ENCODE data around the gene MRPL38. TPM values are rescaled to one million over a fixed set of nuclear protein-coding genes. Genes with fewer than 3 reads are reported as not detected.
"Not testable (repeated sequence)": the region's sequence is repeated elsewhere in the genome, so short reads cannot be mapped to it uniquely, and the experiment has no call there.

MRPL38 gene
- total RNA-seq, 2 experiments from 2014 or later, result 79.9 to 85.0 TPM

DNA sequence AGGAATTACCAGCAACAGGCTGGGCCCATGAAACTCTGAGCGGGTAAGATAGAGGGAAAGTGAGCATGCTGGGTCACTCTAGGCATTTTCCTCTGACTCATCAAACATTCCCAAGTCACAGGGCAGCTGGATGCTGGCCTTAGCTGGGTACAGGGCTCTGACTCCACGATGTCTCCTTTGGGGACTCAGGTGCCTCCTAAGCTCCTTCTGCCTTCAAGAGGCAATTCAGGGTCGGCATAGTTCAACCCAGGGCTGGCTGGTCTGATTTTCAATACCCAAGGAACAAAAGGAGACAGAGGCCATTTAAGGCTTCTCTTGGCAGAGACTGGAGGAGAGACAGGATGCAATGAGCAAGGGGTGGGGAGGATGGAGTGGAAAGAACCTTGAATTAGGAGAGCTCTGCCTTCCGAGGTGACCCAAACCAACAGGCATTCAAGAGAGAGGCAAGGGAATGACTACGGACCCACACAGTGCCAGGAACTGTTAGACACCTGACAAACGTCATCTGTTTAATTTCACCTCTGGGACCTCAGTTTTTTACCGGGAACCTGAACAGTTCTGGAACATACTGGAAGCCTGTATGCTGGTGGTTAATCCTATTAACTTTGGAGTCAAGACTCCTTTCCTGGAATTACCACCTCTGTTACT, 50.5 kb downstream of the MRPL38 start:
- Mint-ChIP-seq H3K27ac (no peak overlapping the region), H3K4me1 (peaks cover 42% of the 10 kb centered on the region), H3K36me3 (ENCODE audit: low read depth) (peaks cover 21% of the 10 kb centered on the region), H3K27me3 (no peaks in the 10 kb centered on the region), H3K4me3 (no peak overlapping the region), H3K9me3 (no peaks in the 10 kb centered on the region)
- CTCF ChIA-PET, result interaction anchor here (0.7 to 8.8 kb wide), 10 partner anchors 9 to 434 kb away, joined by 3 to 85 read pairs (median 10); partner anchors contain the start of genes TRIM65 and UNC13D
- POLR2A ChIA-PET, result interaction anchor here (1.1 to 10.2 kb wide), 14 partner anchors 9 to 149 kb away, joined by 3 to 221 read pairs (median 10); partner anchors contain the start of genes GALK1, TRIM47, TRIM65 and UNC13D
- no peak for DNase-seq

- H3K36me3 Mint-ChIP-seq (ENCODE audit: low read depth), result peaks cover 22% of the 10 kb centered on the region
- ChIA-PET CTCF (interaction anchor here (0.9 to 8.8 kb wide), 5 partner anchors 8 to 74 kb away, joined by 4 to 85 read pairs (median 10); partner anchors contain the start of genes TRIM65 and UNC13D), POLR2A (interaction anchor here (1.2 to 10.2 kb wide), 6 partner anchors 8 to 77 kb away, joined by 3 to 221 read pairs (median 55); partner anchors contain the start of genes TRIM47, TRIM65 and UNC13D)
- no peak overlapping the region for H3K4me3 Mint-ChIP-seq
- no peaks in the 10 kb centered on the region for H3K27me3 Mint-ChIP-seq
- peaks cover 38% of the 10 kb centered on the region for H3K4me1 Mint-ChIP-seq
- H3K9me3 Mint-ChIP-seq, result no peaks in the 10 kb centered on the region
- no peak for DNase-seq
- no peak overlapping the region for H3K27ac Mint-ChIP-seq
These were observed 51.3 kb downstream of the MRPL38 start for GRCh38 chr17:75853433-75853832.

DNA sequence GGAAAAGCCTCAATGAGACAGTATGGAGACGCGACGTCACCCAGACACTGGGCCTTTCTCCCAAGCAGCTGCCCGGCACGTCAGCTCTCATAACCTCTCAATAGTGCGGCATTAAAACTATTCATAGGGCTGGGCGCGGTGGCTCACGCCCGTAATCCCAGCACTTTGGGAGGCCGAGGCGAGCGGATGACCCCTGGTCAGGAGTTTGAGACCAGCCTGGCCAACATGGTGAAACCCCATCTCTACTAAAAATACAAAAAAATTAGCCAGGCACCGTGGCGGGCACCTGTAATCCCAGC, 53.0 kb downstream of the MRPL38 start:
- H3K9me3 Mint-ChIP-seq, H3K4me3 Mint-ChIP-seq, POLR2A ChIA-PET, H3K27ac Mint-ChIP-seq, H3K27me3 Mint-ChIP-seq, DNase-seq: not testable (repeated sequence)
- Mint-ChIP-seq H3K4me1 (peaks cover 36% of the 10 kb centered on the region), H3K36me3 (ENCODE audit: low read depth) (peaks cover 38% of the 10 kb centered on the region)
- CTCF ChIA-PET, result interaction anchor here (0.7 kb wide), 1 partner anchor 62 kb away, joined by 3 read pairs; no protein-coding TSS in a partner anchor

- CTCF ChIA-PET, result interaction anchor here (1.2 kb wide), 1 partner anchor 71 kb away, joined by 3 read pairs; a partner anchor contains a TSS
- Mint-ChIP-seq H3K27ac (no peak overlapping the region), H3K36me3 (ENCODE audit: low read depth) (peaks cover 41% of the 10 kb centered on the region), H3K4me1 (peaks cover 30% of the 10 kb centered on the region), H3K9me3 (no peaks in the 10 kb centered on the region), H3K4me3 (no peak overlapping the region), H3K27me3 (no peaks in the 10 kb centered on the region)
- no peak for DNase-seq
- POLR2A ChIA-PET, result interaction anchor here (1.2 to 8.7 kb wide), 2 partner anchors 25 to 74 kb away, joined by 3 to 87 read pairs; a partner anchor contains a TSS
These were observed 53.6 kb downstream of the MRPL38 start for GRCh38 chr17:75850928-75851692.

DNA sequence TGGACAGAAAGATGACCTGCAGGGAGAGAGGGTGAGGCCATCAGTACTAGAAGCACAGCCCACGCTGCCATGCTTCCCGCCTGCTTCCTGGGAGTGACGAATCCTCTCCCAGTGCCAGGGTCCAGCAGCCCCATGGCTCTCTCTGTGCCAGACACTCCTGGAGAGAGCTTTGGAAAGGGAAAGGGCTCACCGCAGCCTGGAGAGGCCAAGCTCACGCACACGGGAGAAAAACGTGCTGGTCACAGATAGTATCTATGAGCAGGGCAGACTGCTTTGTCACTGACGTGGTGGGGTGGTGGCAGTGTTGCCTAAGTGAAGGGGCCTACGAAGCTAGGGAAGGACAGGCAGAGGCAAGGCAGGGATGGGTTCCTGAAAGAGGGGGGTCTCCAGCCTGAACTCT, 55.0 kb downstream of the MRPL38 start:
- H3K36me3 Mint-ChIP-seq (ENCODE audit: low read depth), result peaks cover 50% of the 10 kb centered on the region
- no peak overlapping the region for H3K4me3 Mint-ChIP-seq
- no peak for DNase-seq
- CTCF ChIA-PET, result interaction anchor here (0.7 to 2.5 kb wide), 11 partner anchors 11 to 97 kb away, joined by 3 to 17 read pairs (median 4); partner anchors contain the start of genes GALK1 and TRIM47
- H3K4me1 Mint-ChIP-seq, result peaks cover 41% of the 10 kb centered on the region
- no peaks in the 10 kb centered on the region for H3K9me3 Mint-ChIP-seq
- H3K27me3 Mint-ChIP-seq, result no peaks in the 10 kb centered on the region
- no peak overlapping the region for H3K27ac Mint-ChIP-seq
- POLR2A ChIA-PET, result interaction anchor here (1.2 to 8.7 kb wide), 3 partner anchors 26 to 73 kb away, joined by 3 to 87 read pairs (median 63); partner anchors contain the start of gene UNK

GRCh38 chr17:75849279-75849646, 55.4 kb downstream of the MRPL38 start:
- no peak overlapping the region for H3K4me3 Mint-ChIP-seq
- H3K36me3 Mint-ChIP-seq (ENCODE audit: low read depth), result peaks cover 50% of the 10 kb centered on the region
- DNase-seq, result no peak
- POLR2A ChIA-PET, result interaction anchor here (1.5 to 8.7 kb wide), 4 partner anchors 9 to 72 kb away, joined by 3 to 87 read pairs (median 35); partner anchors contain the start of genes TRIM65 and UNK
- no peak overlapping the region for H3K27ac Mint-ChIP-seq
- H3K4me1 Mint-ChIP-seq, result peaks cover 38% of the 10 kb centered on the region
- no peaks in the 10 kb centered on the region for H3K27me3 Mint-ChIP-seq
- no peaks in the 10 kb centered on the region for H3K9me3 Mint-ChIP-seq
- CTCF ChIA-PET, result interaction anchor here (1.0 to 2.5 kb wide), 8 partner anchors 12 to 96 kb away, joined by 3 to 17 read pairs (median 4); partner anchors contain the start of genes GALK1 and TRIM47

Other genes with a start within 250 kb of the MRPL38 start
- 10 to 100 TPM; 38.3 TPM for gene RECQL5, start 237.7 kb downstream of the MRPL38 start, total RNA-seq
- 10 to 100 TPM; 87.2 to 89.6 TPM for gene SAP30BP, start 237.5 kb downstream of the MRPL38 start, total RNA-seq
- gene ITGB4, start 183.4 kb downstream of the MRPL38 start, total RNA-seq, result under 1 TPM; 0.43 to 0.68 TPM
- 10 to 100 TPM; 40.0 to 40.6 TPM for gene GALK1, start 139.7 kb downstream of the MRPL38 start, total RNA-seq
- 10 to 100 TPM; 26.1 TPM for gene UNK, start 120.1 kb downstream of the MRPL38 start, total RNA-seq
- 100 to 1,000 TPM; 179 to 190 TPM for gene UNC13D, start 60.5 kb downstream of the MRPL38 start, total RNA-seq
- 100 to 1,000 TPM; 107 to 114 TPM for gene WBP2, start 49.5 kb downstream of the MRPL38 start, total RNA-seq
- gene TRIM47, start 26.3 kb downstream of the MRPL38 start, total RNA-seq, result 10 to 100 TPM; 31.9 to 33.8 TPM
- gene TRIM65, start 7.9 kb downstream of the MRPL38 start, total RNA-seq, result 10 to 100 TPM; 24.9 to 26.1 TPM
- gene FBF1, start 36.2 kb upstream of the MRPL38 start, total RNA-seq, result 10 to 100 TPM; 19.8 to 21.1 TPM
- 10 to 100 TPM; 28.0 to 29.8 TPM for gene ACOX1, start 74.3 kb upstream of the MRPL38 start, total RNA-seq
- gene TEN1, start 74.4 kb upstream of the MRPL38 start, total RNA-seq, result 10 to 100 TPM; 13.5 to 16.3 TPM
- gene CDK3, start 96.0 kb upstream of the MRPL38 start, total RNA-seq, result 1 to 10 TPM; 5.2 to 5.6 TPM
- gene EVPL, start 122.4 kb upstream of the MRPL38 start, total RNA-seq, result not detected
- gene SRP68, start 167.6 kb upstream of the MRPL38 start, total RNA-seq, result 10 to 100 TPM; 92.8 to 94.6 TPM
- under 1 TPM; 0.38 to 0.40 TPM for gene GALR2, start 169.9 kb upstream of the MRPL38 start, total RNA-seq
- gene ZACN, start 174.3 kb upstream of the MRPL38 start, total RNA-seq, result under 1 TPM; 0.48 TPM
- gene EXOC7, start 198.9 kb upstream of the MRPL38 start, total RNA-seq, result 100 to 1,000 TPM; 119 to 120 TPM
- under 1 TPM; 0.13 to 0.15 TPM for gene FOXJ1, start 236.4 kb upstream of the MRPL38 start, total RNA-seq